NCI-H2196 (cell line): ENCODE measurements around the gene CDO1.

Experiments
- DNase-seq: peaks from one replicate; lab custom pipeline; 2025; ENCODE audit not compliant: unreplicated experiment; lab: John Stamatoyannopoulos, UW

Gene CDO1

GRCh38 chr5:115816226-115817081 lies at the start of gene CDO1:
Gene CDO1, minus strand, starts transcription at chr5:115816659. Its CDS starts 262 bp downstream, at chr5:115816397.
- no peak for DNase-seq

- no peak for DNase-seq
Measured at GRCh38 chr5:115859378-115859777, 42.9 kb upstream of the CDO1 start.

GRCh38 chr5:115858396-115858795 lies 41.9 kb upstream of the CDO1 start:
- no peak for DNase-seq

- no peak for DNase-seq
Measured at GRCh38 chr5:115857626-115858349, 41.3 kb upstream of the CDO1 start.

- no peak for DNase-seq
Measured at GRCh38 chr5:115857057-115857479, 40.6 kb upstream of the CDO1 start.

GRCh38 chr5:115855959-115856358 lies 39.5 kb upstream of the CDO1 start:
- DNase-seq, result no peak

- DNase-seq, result no peak
Measured at GRCh38 chr5:115854139-115854538, 37.7 kb upstream of the CDO1 start.

- no peak for DNase-seq
Measured at GRCh38 chr5:115850744-115851416, 34.4 kb upstream of the CDO1 start.

- DNase-seq, result no peak
Measured at GRCh38 chr5:115849258-115849798, 32.9 kb upstream of the CDO1 start.

GRCh38 chr5:115847290-115847689 lies 30.8 kb upstream of the CDO1 start:
- no peak for DNase-seq

- no peak for DNase-seq
Measured at GRCh38 chr5:115844321-115844817, 27.9 kb upstream of the CDO1 start.

GRCh38 chr5:115843444-115844130 lies 27.1 kb upstream of the CDO1 start:
- no peak for DNase-seq

- no peak for DNase-seq
Measured at GRCh38 chr5:115842952-115843351, 26.5 kb upstream of the CDO1 start.

GRCh38 chr5:115842089-115842935 lies 25.9 kb upstream of the CDO1 start:
- DNase-seq, result no peak

- peak; percentile 91 for DNase-seq
Measured at GRCh38 chr5:115841382-115842088, 25.1 kb upstream of the CDO1 start, which contains the start of the genes AP3S1 and ATG12. Gene AP3S1, plus strand, starts transcription at chr5:115841935. Its CDS starts 103 bp downstream, at chr5:115842038. Gene ATG12, minus strand, starts transcription at chr5:115841565. Its CDS starts 13 bp downstream, at chr5:115841552.

GRCh38 chr5:115840873-115841272 lies 24.4 kb upstream of the CDO1 start:
- no peak for DNase-seq

- peak; percentile 28 for DNase-seq
Measured at GRCh38 chr5:115838885-115839518, 22.5 kb upstream of the CDO1 start.

GRCh38 chr5:115835481-115835880 lies 19.0 kb upstream of the CDO1 start:
- DNase-seq, result no peak
